MM.1S (cell line): ENCODE results near the gene ATP5F1D.

Experiments
- CTCF ChIP-seq: fragments of 300-600 bp; sonication (generic); IDR thresholded peaks from 2 replicates; pipeline ENCODE4 v1.5.1; 2016; ENCODE audit warnings: antibody characterized with exemption, low read length, mixed read lengths
- EZH2 ChIP-seq: fragments of 300-600 bp; sonication (generic); optimal IDR thresholded peaks from 2 replicates; pipeline ENCODE3; 2017; ENCODE audit warnings: low read depth, mild to moderate bottlenecking, antibody characterized with exemption, low read length, mixed read lengths

GRCh38 chr19:1206150-1206863, 35.2 kb upstream of the ATP5F1D start:
- TF ChIP-seq CTCF (no peak), EZH2 (no peak)
